Fibroblast of lung (primary cell): ENCODE data around the gene CYP2C9. TPM values are rescaled to one million over a fixed set of nuclear protein-coding genes. Genes with fewer than 3 reads are reported as not detected.
"Not testable (repeated sequence)": the region's sequence is repeated elsewhere in the genome, so short reads cannot be mapped to it uniquely, and the experiment has no call there.

Experiments used
- DNase-seq, 2 donors: peaks; one replicate each; pipeline versions ENCODE4 v3.0.0 to v3.0.0-alpha.2; 2010; ENCODE audit warnings: low read depth in 2 of 2
- H2AFZ ChIP-seq: 2 replicates; pipeline ENCODE4 v1.5.1; 2012; ENCODE audit warnings: low read length, control low read depth, inconsistent platforms
- H3K27ac ChIP-seq: 2 replicates; pipeline ENCODE4 v1.5.1; 2011; ENCODE audit warnings: low read length, control low read depth; ENCODE audit not compliant: insufficient read depth
- H3K27me3 ChIP-seq: 2 replicates; pipeline ENCODE4 v1.5.1; 2011; ENCODE audit warnings: mild to moderate bottlenecking, low read length; ENCODE audit not compliant: control insufficient read depth, insufficient read depth
- H3K36me3 ChIP-seq: 2 replicates; pipeline ENCODE4 v1.5.1; 2011; ENCODE audit warnings: low read length; ENCODE audit not compliant: control insufficient read depth, insufficient read depth
- H3K4me1 ChIP-seq: 2 replicates; pipeline ENCODE4 v1.5.1; 2011; ENCODE audit warnings: low read length; ENCODE audit not compliant: control insufficient read depth, insufficient read depth; ENCODE audit errors: extremely low read depth
- H3K4me2 ChIP-seq: 2 replicates; pipeline ENCODE4 v1.5.1; 2011; ENCODE audit warnings: low read length, control low read depth; ENCODE audit not compliant: insufficient read depth; ENCODE audit errors: extremely low read depth
- H3K4me3 ChIP-seq, 4 experiments: fragments of 200-600 bp in 1 of 4; sonication (generic) in 1 of 4; replicated peaks in 1 of 4; 2 replicates each; pipeline ENCODE4 v1.5.1; 2011 to 2016; ENCODE audit warnings: low read length in 4 of 4, low read depth in 3 of 4, mild to moderate bottlenecking in 3 of 4, control low read depth in 2 of 4, inconsistent platforms in 1 of 4, mixed read lengths in 1 of 4; ENCODE audit not compliant: insufficient read depth in 1 of 4; ENCODE audit errors: control extremely low read depth in 1 of 4
- H3K79me2 ChIP-seq: 2 replicates; pipeline ENCODE4 v1.5.1; 2012; ENCODE audit warnings: mild to moderate bottlenecking, low read length, inconsistent platforms; ENCODE audit not compliant: control insufficient read depth, insufficient read depth
- H3K9ac ChIP-seq: 2 replicates; pipeline ENCODE4 v1.5.1; 2011; ENCODE audit warnings: mild to moderate bottlenecking, low read length, control low read depth; ENCODE audit not compliant: insufficient read depth
- H3K9me3 ChIP-seq: 2 replicates; pipeline ENCODE4 v1.5.1; 2012; ENCODE audit warnings: low read depth, low read length; ENCODE audit not compliant: control insufficient read depth, insufficient read depth
- H4K20me1 ChIP-seq: 2 replicates; pipeline ENCODE4 v1.5.1; 2011; ENCODE audit warnings: low read length; ENCODE audit not compliant: control insufficient read depth, insufficient read depth; ENCODE audit errors: extremely low read depth
- EZH2 ChIP-seq: IDR thresholded peaks from 2 replicates; pipeline ENCODE4 v1.5.1; 2012; ENCODE audit warnings: low read length, control low read depth, mild to moderate bottlenecking; ENCODE audit errors: missing control alignments
- polyA minus RNA-seq: library from RNA; depleted of rRNA, polyadenylated mRNA; stranded (reverse); fragments of >200 nt; gene quantifications from 2 replicates; pipeline ENCODE4 v1.2.3, GENCODE V29; 2011; ENCODE audit warnings: low replicate concordance
- polyA plus RNA-seq, 2 donors: library from polyadenylated mRNA; depleted of rRNA in 1 of 2; stranded (reverse) in 1 of 2; unstranded in 1 of 2; fragments of >200 nt; gene quantifications; 2 replicates each; pipeline ENCODE4 v1.2.1, GENCODE V29; 2011 to 2012; ENCODE audit warnings: missing spikeins in 1 of 2
- total RNA-seq: library from RNA; depleted of rRNA; stranded (reverse); fragments of >200 nt; gene quantifications from 2 replicates; pipeline ENCODE4 v1.2.1, GENCODE V29; 2014
- TF ChIP-seq, protein P1 (sequence below), 2 donors: IDR thresholded peaks in 1 of 2; conservative IDR thresholded peaks in 1 of 2; 1 replicate in 1 of 2; 2 replicates in 1 of 2; pipeline ENCODE4 v1.5.1; 2011 to 2012; ENCODE audit warnings: low read length in 2 of 2, control low read depth in 1 of 2, inconsistent platforms in 1 of 2, low read depth in 1 of 2, mild to moderate bottlenecking in 1 of 2

CYP2C9 gene
- not detected in 2 replicates for total RNA-seq
- not detected in 2 replicates for polyA plus RNA-seq
- polyA plus RNA-seq (2012) = not detected in 2 replicates
- polyA minus RNA-seq = not detected in 2 replicates

DNA sequence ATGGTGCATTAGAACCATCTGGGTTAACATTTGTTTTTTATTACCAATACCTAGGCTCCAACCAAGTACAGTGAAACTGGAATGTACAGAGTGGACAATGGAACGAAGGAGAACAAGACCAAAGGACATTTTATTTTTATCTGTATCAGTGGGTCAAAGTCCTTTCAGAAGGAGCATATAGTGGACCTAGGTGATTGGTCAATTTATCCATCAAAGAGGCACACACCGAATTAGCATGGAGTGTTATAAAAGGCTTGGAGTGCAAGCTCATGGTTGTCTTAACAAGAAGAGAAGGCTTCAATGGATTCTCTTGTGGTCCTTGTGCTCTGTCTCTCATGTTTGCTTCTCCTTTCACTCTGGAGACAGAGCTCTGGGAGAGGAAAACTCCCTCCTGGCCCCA is at the start of gene CYP2C9:
TSS of gene CYP2C9 (plus strand) at position 276 of the 400 bp plus-strand sequence. CDS start at position 301, 25 bp downstream.
- H3K27me3 ChIP-seq = no peaks in the 10 kb centered on the region
- H3K4me3 ChIP-seq = no peak within 1 kb of the TSS
- no peak within 1 kb of the TSS for H3K4me2 ChIP-seq
- no peaks in the 10 kb centered on the region for H3K9me3 ChIP-seq
- DNase-seq = no peak
- H3K27ac ChIP-seq = no peak within 1 kb of the TSS
- no peaks in the 10 kb centered on the region for H3K4me1 ChIP-seq
- H3K36me3 ChIP-seq = no peaks in the 10 kb centered on the region
- TF ChIP-seq EZH2 = no peak
- TF ChIP-seq, protein P1, sequence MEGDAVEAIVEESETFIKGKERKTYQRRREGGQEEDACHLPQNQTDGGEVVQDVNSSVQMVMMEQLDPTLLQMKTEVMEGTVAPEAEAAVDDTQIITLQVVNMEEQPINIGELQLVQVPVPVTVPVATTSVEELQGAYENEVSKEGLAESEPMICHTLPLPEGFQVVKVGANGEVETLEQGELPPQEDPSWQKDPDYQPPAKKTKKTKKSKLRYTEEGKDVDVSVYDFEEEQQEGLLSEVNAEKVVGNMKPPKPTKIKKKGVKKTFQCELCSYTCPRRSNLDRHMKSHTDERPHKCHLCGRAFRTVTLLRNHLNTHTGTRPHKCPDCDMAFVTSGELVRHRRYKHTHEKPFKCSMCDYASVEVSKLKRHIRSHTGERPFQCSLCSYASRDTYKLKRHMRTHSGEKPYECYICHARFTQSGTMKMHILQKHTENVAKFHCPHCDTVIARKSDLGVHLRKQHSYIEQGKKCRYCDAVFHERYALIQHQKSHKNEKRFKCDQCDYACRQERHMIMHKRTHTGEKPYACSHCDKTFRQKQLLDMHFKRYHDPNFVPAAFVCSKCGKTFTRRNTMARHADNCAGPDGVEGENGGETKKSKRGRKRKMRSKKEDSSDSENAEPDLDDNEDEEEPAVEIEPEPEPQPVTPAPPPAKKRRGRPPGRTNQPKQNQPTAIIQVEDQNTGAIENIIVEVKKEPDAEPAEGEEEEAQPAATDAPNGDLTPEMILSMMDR (conservative IDR thresholded peaks at IDR 0.05 in 1 of 2, IDR thresholded peaks at IDR 0.05 in 1 of 2; ENCODE audit: low read depth in 1 of 2, low read length in 2 of 2) = no peak
- H3K79me2 ChIP-seq = no peaks in the 10 kb centered on the region
- no peak within 1 kb of the TSS for H3K9ac ChIP-seq
- H2AFZ ChIP-seq = no peak within 1 kb of the TSS
- H4K20me1 ChIP-seq = no peaks in the 10 kb centered on the region

DNA sequence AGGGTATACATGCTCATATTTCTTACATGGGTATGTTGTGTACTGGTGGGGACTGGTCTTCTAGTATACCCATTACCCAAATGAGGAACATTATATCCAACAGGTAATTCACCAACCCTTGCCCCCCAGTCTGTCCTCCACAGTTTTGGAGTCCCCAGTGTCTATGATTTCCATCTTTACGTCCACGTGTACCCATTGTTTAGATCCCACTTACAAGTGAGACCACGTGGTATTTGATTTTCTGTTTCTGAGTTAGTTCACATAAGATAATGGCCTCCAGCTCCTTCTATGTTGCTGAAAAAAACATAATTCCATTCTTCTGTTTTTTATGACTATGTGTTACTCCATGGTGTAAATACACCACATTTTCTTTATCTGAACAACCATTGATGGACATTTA is 49.3 kb upstream of the CYP2C9 start:
- Histone ChIP-seq H3K9me3 (no peaks in the 10 kb centered on the region), H3K4me2 (no peak overlapping the region), H3K36me3 (no peaks in the 10 kb centered on the region), H3K27me3 (no peaks in the 10 kb centered on the region), H3K79me2 (no peaks in the 10 kb centered on the region), H3K27ac (no peak overlapping the region), H3K4me1 (no peaks in the 10 kb centered on the region), H4K20me1 (no peaks in the 10 kb centered on the region), H2AFZ (no peak overlapping the region), H3K4me3 (no peak overlapping the region), H3K9ac (no peak overlapping the region)
- no peak for DNase-seq
- no peak for TF ChIP-seq EZH2
- TF ChIP-seq, protein P1 (conservative IDR thresholded peaks at IDR 0.05 in 1 of 2, IDR thresholded peaks at IDR 0.05 in 1 of 2; ENCODE audit: low read depth in 1 of 2, low read length in 2 of 2) = no peak

DNA sequence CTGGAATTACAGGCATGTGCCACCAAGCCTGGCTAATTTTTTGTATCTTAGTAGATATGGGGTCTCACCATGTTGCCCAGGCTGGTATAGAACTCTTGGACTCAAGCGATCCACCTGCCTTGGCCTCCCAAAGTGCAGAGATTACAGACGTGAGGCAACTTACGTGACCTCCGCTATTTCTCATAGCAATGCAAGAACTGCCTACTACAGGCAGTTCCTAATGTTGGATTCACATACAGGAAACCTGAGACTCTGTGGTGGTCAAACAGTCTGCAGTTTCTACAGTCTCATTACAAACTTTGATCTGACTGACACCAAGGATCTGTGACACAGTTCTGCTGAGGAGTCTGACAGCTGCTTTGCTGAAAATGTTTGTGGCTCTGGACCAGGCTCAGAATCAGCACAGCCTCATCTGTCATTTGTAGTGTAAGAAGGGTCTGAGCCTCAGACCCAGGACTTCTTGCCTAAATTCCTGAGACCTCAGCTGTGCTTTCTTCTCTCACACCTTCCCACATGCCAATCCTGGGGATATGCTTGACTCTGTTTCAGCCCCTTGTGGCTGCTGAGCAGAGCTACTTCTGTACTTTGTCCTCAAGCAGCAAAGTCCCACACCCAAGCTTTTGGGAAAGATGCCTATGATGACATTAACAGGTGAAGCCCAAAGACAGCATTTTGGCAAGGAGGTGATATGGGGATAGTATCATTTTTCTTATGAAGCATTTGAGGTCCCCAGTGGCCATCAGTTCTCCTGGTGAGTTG is 48.0 kb upstream of the CYP2C9 start:
- no peaks in the 10 kb centered on the region for H3K27me3 ChIP-seq
- no peaks in the 10 kb centered on the region for H3K79me2 ChIP-seq
- no peak for TF ChIP-seq EZH2
- TF ChIP-seq, protein P1 (conservative IDR thresholded peaks at IDR 0.05 in 1 of 2, IDR thresholded peaks at IDR 0.05 in 1 of 2; ENCODE audit: low read depth in 1 of 2, low read length in 2 of 2) = no peak

DNA sequence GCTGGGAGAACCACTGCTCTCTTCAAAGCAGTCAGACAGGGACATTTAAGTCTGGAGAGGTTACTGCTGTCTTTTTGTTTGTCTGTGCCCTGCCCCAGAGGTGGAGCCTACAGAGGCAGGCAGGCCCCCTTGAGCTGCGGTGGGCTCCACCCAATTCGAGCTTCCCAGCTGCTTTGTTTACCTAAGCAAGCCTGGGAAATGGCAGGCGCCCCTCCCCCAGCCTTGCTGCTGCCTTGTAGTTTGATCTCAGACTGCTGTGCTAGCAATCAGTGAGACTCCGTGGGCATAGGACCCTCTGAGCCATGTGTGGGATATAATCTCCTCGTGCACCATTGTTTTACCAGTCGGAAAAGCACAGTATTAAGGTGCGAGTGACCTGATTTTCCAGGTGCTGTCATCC is 40.0 kb upstream of the CYP2C9 start:
- H3K9me3 ChIP-seq, H2AFZ ChIP-seq: not testable (repeated sequence)

More for the DNA sequence above, 48.0 kb upstream of the CYP2C9 start:
- Histone ChIP-seq H4K20me1 (no peaks in the 10 kb centered on the region), H3K36me3 (no peaks in the 10 kb centered on the region), H3K4me3 (no peak overlapping the region), H3K27ac (no peak overlapping the region), H3K4me2 (no peak overlapping the region), H2AFZ (no peak overlapping the region), H3K4me1 (no peaks in the 10 kb centered on the region), H3K9me3 (no peaks in the 10 kb centered on the region), H3K9ac (no peak overlapping the region)
- DNase-seq = no peak

More for the DNA sequence above, 40.0 kb upstream of the CYP2C9 start:
- not testable (repeated sequence) for H3K27me3 ChIP-seq, DNase-seq, H3K9ac ChIP-seq, H3K4me2 ChIP-seq, H3K4me1 ChIP-seq, H3K27ac ChIP-seq, H3K79me2 ChIP-seq, H3K4me3 ChIP-seq, H3K36me3 ChIP-seq, H4K20me1 ChIP-seq
